ENCODE data around the gene SNTG2.

- no peak for TF ChIP-seq POLR2AphosphoS5 (IDR thresholded peaks at IDR 0.05)
- no peak for TF ChIP-seq CTCF (IDR thresholded peaks at IDR 0.05)
- TF ChIP-seq EP300 (IDR thresholded peaks at IDR 0.05): no peak
- TF ChIP-seq POLR2A (IDR thresholded peaks at IDR 0.05): no peak
Observed at GRCh38 chr2:1282552-1282951, 331.9 kb downstream of the SNTG2 start.
